ENCODE measurements around the gene ADAM30.

- no peak for TF ChIP-seq EZH2phosphoT487 (IDR thresholded peaks at IDR 0.05; ENCODE audit: insufficient read depth, low read depth)
- no peak for TF ChIP-seq EZH2 (IDR thresholded peaks at IDR 0.05; ENCODE audit: insufficient read depth, poor library complexity, severe bottlenecking)
Measured at GRCh38 chr1:119915517-119915916, 19.2 kb upstream of the ADAM30 start.

Measured in GM23248 (cell line).